GM18505 (cell line): Measurements from ENCODE around the gene DGKZ.

Source experiments
- ATAC-seq: cut with Tn5 transposase; IDR thresholded peaks from one replicate; pipeline ENCODE4 v1.9.1; 2021; ENCODE audit not compliant: unreplicated experiment
- POLR2A ChIP-seq: IDR thresholded peaks from 4 replicates; pipeline ENCODE4 v1.6.1; 2011; ENCODE audit warnings: borderline replicate concordance; ENCODE audit not compliant: insufficient read depth, insufficient read length; ENCODE audit errors: extremely low read depth

DGKZ gene

GRCh38 chr11:46381048-46381818, 34.0 kb downstream of the DGKZ start, which contains the start of gene MDK:
MDK (plus strand) TSS chr11:46381669; CDS start chr11:46382058, 389 bp downstream.
- TF ChIP-seq POLR2A, result no peak
- ATAC-seq, result no peak

- ATAC-seq, result no peak
- no peak for TF ChIP-seq POLR2A
Measured at GRCh38 chr11:46381819-46382645, 34.8 kb downstream of the DGKZ start.

GRCh38 chr11:46382646-46383403, 35.6 kb downstream of the DGKZ start:
- no peak for ATAC-seq
- TF ChIP-seq POLR2A, result no peak

GRCh38 chr11:46383404-46383758, 36.1 kb downstream of the DGKZ start:
- ATAC-seq, result no peak

GRCh38 chr11:46383974-46384701, 36.9 kb downstream of the DGKZ start:
- ATAC-seq, result no peak
- no peak for TF ChIP-seq POLR2A

More at GRCh38 chr11:46383404-46383758, 36.1 kb downstream of the DGKZ start:
- TF ChIP-seq POLR2A, result no peak

GRCh38 chr11:46385169-46386004, 38.1 kb downstream of the DGKZ start:
- TF ChIP-seq POLR2A, result no peak
- no peak for ATAC-seq

GRCh38 chr11:46386005-46386578, 38.8 kb downstream of the DGKZ start:
- TF ChIP-seq POLR2A, result no peak
- no peak for ATAC-seq

- no peak for TF ChIP-seq POLR2A
Measured at GRCh38 chr11:46386674-46387073, 39.4 kb downstream of the DGKZ start.

GRCh38 chr11:46387456-46387855, 40.2 kb downstream of the DGKZ start:
- no peak for TF ChIP-seq POLR2A
- no peak for ATAC-seq

More at GRCh38 chr11:46386674-46387073, 39.4 kb downstream of the DGKZ start:
- ATAC-seq, result no peak

- no peak for TF ChIP-seq POLR2A
- ATAC-seq, result no peak
Measured at GRCh38 chr11:46387919-46388618, 40.8 kb downstream of the DGKZ start.

- no peak for TF ChIP-seq POLR2A
- ATAC-seq, result no peak
Measured at GRCh38 chr11:46388619-46389449, 41.6 kb downstream of the DGKZ start.
